ENCODE measurements around the gene CTNND2. TPM values are rescaled to one million over a fixed set of nuclear protein-coding genes. Genes with fewer than 3 reads are reported as not detected.

CTNND2 gene
- total and polyA plus RNA-seq, 3 donors from 2014 or later: 9.1 to 17.2 (median 11.3) TPM

DNA sequence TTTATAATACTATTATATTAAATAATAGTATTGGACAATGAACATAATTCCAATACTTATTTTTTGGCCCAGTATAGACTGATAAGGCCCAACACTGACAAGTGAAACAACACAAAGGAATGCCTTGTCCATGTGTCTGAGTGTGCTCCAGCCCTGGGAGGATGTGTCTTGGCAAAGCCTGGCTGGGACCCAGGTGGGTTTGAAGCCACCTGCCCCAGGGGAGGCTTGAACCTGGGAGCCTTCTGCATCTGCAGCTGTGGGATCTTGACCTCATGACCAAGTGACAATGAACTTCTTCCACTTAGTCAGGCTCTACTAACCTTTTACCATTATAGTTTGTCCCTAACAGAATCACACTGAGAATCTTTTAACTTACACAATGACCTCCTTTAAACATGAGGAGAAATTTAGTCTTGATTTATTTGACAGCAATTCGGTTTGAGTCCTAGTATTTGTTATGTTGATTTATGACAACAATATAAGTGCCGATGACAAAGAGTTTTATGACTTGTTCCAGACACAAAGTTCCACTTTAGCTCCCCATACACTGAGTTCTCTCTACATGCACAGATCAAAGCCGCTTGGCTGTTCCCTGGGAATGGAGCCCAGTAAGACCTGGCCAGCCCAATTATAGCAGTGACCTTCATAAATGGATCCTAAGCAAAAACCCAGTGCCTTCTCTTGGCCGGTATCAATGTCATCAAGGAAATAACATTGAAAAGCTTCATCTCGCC lies 294.5 kb downstream of the CTNND2 start:
- no peak for DNase-seq
- no peaks in the 10 kb centered on the region for H3K4me1 ChIP-seq
- H3K27me3 ChIP-seq: no peaks in the 10 kb centered on the region
- intact Hi-C loops (cut with DNase I; ENCODE audit: low total_unique reads): no loop called here
- WGBS, 2 donors: 62 to 70% methylated on average over 5 of the region's 5 CpGs
- H3K4me3 ChIP-seq: no peak overlapping the region
- H3K9me3 ChIP-seq: no peaks in the 10 kb centered on the region
- H3K27ac ChIP-seq: no peak overlapping the region
- TF ChIP-seq POLR2A (IDR thresholded peaks at IDR 0.05): no peak
- TF ChIP-seq, protein P1, sequence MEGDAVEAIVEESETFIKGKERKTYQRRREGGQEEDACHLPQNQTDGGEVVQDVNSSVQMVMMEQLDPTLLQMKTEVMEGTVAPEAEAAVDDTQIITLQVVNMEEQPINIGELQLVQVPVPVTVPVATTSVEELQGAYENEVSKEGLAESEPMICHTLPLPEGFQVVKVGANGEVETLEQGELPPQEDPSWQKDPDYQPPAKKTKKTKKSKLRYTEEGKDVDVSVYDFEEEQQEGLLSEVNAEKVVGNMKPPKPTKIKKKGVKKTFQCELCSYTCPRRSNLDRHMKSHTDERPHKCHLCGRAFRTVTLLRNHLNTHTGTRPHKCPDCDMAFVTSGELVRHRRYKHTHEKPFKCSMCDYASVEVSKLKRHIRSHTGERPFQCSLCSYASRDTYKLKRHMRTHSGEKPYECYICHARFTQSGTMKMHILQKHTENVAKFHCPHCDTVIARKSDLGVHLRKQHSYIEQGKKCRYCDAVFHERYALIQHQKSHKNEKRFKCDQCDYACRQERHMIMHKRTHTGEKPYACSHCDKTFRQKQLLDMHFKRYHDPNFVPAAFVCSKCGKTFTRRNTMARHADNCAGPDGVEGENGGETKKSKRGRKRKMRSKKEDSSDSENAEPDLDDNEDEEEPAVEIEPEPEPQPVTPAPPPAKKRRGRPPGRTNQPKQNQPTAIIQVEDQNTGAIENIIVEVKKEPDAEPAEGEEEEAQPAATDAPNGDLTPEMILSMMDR (IDR thresholded peaks at IDR 0.05): no peak
- no peaks in the 10 kb centered on the region for H3K36me3 ChIP-seq (ENCODE audit: low read depth, missing control alignments)

DNA sequence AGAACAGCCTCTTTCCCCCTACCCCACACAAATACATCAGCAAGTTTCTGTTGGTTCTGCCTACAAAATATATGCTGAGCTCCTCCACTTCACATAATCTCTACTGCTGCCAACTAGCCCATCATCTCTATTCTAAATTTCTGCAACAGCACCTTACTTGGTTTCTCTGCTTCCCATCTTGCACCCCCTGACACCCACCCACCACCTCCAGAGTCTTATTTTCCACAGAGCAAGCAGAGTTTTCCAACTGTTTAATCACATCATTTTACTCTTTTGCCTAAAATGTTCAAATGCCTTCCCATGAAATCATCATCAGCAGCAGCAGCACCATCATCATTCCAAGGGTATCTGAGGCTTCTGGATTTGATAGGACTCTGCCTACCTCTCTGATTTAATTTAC lies 295.7 kb downstream of the CTNND2 start:
- Histone ChIP-seq H3K4me1 (no peaks in the 10 kb centered on the region), H3K36me3 (ENCODE audit: low read depth, missing control alignments) (no peaks in the 10 kb centered on the region), H3K27ac (no peak overlapping the region), H3K27me3 (no peaks in the 10 kb centered on the region), H3K4me3 (no peak overlapping the region), H3K9me3 (no peaks in the 10 kb centered on the region)
- intact Hi-C loops (cut with DNase I; ENCODE audit: low total_unique reads): no loop called here
- TF ChIP-seq, protein P1 (IDR thresholded peaks at IDR 0.05): no peak
- no peak for TF ChIP-seq POLR2A (IDR thresholded peaks at IDR 0.05)
- no peak for DNase-seq

DNA sequence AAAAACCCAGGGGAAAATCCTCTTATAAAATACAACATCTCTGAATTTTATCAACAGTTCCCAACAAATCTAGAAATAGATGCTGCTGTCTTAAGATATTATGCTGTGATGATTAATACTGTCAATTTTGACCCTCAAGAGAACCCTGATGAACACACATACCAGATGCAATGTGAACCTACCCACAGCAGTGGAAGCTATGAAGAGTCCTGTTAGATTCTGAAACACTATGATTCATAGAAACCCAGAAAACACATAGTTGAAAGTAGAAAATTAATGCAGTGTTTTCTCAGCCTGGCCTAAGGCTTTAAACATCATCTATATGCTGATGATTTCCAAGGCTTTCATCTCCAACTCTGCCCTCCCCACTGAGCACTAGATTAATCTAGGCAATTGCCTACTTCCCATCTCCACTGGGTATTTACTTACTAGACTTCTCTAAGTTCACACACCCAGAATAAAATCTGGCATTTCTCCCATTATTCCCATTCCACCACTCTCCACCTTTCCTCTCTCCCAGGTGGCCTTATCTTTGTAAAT lies 296.2 kb downstream of the CTNND2 start:
- Histone ChIP-seq H3K27me3 (no peaks in the 10 kb centered on the region), H3K4me3 (no peak overlapping the region), H3K4me1 (no peaks in the 10 kb centered on the region), H3K9me3 (no peaks in the 10 kb centered on the region), H3K27ac (no peak overlapping the region), H3K36me3 (ENCODE audit: low read depth, missing control alignments) (no peaks in the 10 kb centered on the region)
- intact Hi-C loops (cut with DNase I; ENCODE audit: low total_unique reads): no loop called here
- no peak for DNase-seq
- TF ChIP-seq, protein P1 (IDR thresholded peaks at IDR 0.05): no peak
- no peak for TF ChIP-seq POLR2A (IDR thresholded peaks at IDR 0.05)

DNA sequence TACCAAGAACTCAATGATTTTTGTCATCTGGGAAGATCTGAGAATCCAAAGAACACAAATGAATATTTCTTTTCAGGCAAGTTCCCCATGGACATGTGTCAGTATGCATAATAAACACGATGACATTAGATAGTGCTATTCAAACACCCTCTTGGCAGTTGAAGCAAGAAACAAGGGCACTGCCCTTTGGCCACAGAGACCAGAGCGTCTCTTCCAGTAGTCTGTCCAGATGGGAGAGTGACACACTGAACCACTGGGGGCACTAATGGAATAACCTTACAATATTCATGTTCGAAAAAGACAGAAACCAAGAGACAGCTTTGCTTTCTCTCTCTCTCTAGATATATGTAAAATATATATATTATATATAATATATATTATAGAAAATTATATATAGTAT lies 301.9 kb downstream of the CTNND2 start:
- intact Hi-C loops (cut with DNase I; ENCODE audit: low total_unique reads): no loop called here
- Histone ChIP-seq H3K27me3 (no peaks in the 10 kb centered on the region), H3K4me3 (no peak overlapping the region), H3K36me3 (ENCODE audit: low read depth, missing control alignments) (no peaks in the 10 kb centered on the region), H3K4me1 (no peaks in the 10 kb centered on the region), H3K27ac (no peak overlapping the region), H3K9me3 (no peaks in the 10 kb centered on the region)
- DNase-seq: no peak
- 84 to 90% methylated on average over 3 of the region's 3 CpGs for WGBS, 2 donors
- TF ChIP-seq POLR2A (IDR thresholded peaks at IDR 0.05): no peak
- TF ChIP-seq, protein P1 (IDR thresholded peaks at IDR 0.05): no peak

DNA sequence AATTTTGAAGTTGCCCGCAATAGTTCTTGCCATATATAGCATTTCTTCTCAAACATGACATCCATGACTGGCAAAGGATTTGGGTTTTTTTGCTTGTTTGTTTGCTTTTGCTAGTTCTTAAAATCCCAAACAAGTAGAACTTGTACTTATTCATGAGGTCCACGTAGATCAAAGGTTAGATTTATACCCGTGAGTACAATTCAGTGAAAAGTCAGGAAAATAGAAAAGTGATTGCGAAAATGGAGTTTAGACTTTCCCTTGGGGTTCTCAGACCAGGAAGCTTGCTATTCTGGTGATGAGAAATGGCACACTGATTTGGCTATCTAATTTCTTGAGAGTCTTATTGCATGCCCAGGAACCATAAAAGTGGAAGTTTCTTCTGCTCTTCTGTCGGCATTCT lies 304.7 kb downstream of the CTNND2 start:
- TF ChIP-seq, protein P1 (IDR thresholded peaks at IDR 0.05): no peak
- TF ChIP-seq POLR2A (IDR thresholded peaks at IDR 0.05): no peak
- Histone ChIP-seq H3K4me3 (no peak overlapping the region), H3K27ac (no peak overlapping the region)

More for the DNA sequence above, 304.7 kb downstream of the CTNND2 start:
- Histone ChIP-seq H3K9me3 (no peaks in the 10 kb centered on the region), H3K36me3 (ENCODE audit: low read depth, missing control alignments) (no peaks in the 10 kb centered on the region), H3K4me1 (no peaks in the 10 kb centered on the region), H3K27me3 (no peaks in the 10 kb centered on the region)
- 88 to 93% methylated on average over 5 of the region's 5 CpGs for WGBS, 2 donors
- no peak for DNase-seq
- intact Hi-C loops (cut with DNase I; ENCODE audit: low total_unique reads): no loop called here
